Erythroblast (primary cell): ENCODE measurements around the gene ZNF492.

Experiments
- GATA1 ChIP-seq: IDR thresholded peaks from 2 replicates; pipeline ENCODE4 v1.6.1; 2011; ENCODE audit warnings: low read depth, mild to moderate bottlenecking, control low read depth, low read length, moderate library complexity
- POLR2A ChIP-seq: IDR thresholded peaks from 2 replicates; pipeline ENCODE4 v1.6.1; 2011; ENCODE audit warnings: mild to moderate bottlenecking, low read length

- TF ChIP-seq POLR2A (no peak), GATA1 (no peak)
These were observed 14.8 kb upstream of the ZNF492 start for GRCh38 chr19:22619371-22619770.
